DMS114 treated with DMSO at 0.1 percent for 48 hours (cell line): ENCODE data around the gene PDCL2.
"Not testable (repeated sequence)": the region's sequence is repeated elsewhere in the genome, so short reads cannot be mapped to it uniquely, and the experiment has no call there.

Experiments
- DNase-seq: peaks from one replicate; lab custom pipeline; 2025; ENCODE audit not compliant: unreplicated experiment; lab: John Stamatoyannopoulos, UW

Gene PDCL2

DNA sequence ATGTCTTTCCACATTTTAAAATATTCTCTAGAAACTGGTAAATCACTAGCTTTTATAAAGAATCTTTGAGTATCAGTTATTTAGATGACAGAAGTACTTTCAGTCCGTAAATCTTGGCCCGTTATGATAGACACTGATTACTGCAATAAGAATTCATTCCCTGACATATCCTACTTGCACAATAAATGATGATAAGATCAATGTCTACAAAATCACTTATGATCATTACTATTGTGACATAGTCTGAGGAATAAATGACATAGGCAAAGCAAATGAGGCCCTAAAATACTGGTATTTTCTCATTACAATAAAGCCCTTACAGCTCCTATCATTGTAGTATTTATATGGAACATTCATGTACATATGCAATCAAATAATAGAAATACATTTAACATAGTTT, 6.6 kb upstream of the PDCL2 start:
- DNase-seq = no peak

DNA sequence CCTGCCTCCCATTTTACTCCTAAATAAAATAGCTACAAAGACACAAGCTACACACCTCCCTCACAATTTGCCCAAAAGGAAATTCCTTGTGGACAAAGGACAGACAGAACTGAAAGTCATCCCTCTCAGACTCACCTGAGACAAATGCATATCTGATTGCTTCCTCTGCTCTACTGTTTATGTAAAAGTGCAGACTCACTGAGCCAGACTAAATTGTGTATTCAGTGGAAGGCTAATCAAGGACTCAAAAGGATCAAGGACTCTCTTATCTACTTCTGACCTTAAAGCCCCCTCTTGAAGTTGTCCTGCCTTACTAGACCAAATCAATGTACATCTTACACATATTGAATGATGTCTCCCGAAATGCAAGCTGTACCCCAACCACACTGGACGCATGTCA, 3.9 kb downstream of the PDCL2 start:
- no peak for DNase-seq

DNA sequence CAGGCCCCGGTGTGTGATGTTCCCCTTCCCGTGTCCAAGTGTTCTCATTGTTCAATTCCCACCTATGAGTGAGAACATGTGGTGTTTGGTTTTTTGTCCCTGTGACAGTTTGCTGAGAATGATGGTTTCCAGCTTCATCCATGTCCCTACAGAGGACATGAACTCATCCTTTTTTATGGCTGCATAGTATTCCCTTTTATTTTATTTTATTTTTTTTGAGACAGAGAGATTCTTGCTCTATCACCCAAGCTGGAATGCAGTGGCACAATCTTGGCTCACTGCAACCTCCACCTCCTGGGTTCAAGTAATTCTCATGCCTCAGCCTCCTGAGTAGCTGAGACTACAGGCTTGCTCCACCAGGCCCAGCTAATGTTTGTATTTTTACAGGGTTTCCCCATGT, 9.3 kb downstream of the PDCL2 start:
- DNase-seq = not testable (repeated sequence)

DNA sequence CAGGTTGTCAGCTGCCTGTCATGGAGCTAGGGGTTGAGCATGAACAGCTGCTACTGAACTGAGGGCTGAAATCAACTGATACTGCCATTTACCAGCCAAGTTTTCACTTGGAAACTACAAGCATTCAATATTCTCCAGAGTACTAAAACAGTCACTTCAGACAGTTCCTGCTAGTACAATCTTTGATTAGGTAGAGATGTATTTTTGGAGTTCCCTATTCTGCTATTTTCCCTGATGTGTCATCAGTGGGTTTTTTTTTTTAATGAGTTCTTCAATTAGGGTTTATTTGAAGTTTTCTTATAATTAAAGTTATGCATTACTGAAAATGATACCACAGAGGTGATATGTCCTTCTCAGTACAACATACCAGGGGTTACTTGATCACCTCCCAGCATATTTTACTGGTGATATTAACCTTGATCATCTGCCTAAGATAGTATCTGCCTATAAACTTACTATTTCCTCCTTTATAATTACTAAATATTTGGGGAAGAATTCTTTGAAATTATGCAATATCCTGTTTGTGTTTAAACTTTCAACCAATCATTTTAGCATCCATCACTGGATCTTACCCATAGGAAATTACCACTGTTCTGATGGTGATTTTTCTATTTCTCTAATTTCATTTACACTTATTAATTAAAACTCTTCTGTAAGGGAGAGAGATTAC, 13.6 kb downstream of the PDCL2 start:
- DNase-seq = no peak

DNA sequence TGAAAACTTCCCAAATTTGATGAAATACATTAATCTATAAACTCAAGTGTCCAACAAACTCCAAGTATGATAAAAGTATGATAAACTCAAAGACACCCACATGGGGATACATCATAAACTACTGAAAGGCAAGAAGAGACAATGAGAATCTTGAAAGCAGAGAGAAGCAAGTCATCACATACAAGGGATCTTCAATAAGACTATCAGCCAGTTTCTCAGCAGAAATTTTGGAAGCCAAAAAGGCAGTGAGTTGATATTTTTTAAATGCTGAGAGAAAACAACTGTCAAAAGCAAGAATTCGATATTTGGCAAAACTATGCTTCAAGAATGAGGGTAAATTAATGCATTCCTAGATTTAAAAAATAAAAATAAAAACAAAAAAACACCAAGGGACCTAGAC, 16.5 kb downstream of the PDCL2 start:
- DNase-seq = no peak

DNA sequence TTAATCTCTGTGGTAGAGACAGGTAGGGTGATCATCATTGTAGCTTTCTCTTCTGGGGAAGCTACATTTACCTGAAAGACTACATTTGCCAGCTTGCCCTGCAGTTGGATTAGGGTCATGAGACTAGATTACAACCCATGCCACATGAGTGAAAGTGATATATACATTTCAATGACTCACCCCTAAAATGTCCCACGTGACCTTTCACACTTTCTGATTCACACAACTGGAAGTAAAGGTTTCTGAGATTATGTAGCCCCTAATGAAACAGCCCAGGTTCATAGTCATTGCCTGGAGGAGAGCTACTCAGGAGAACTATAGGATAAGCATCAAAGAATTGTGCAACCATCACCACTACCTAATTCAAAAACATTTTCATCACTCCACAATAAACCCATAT, 17.8 kb downstream of the PDCL2 start:
- DNase-seq = no peak

DNA sequence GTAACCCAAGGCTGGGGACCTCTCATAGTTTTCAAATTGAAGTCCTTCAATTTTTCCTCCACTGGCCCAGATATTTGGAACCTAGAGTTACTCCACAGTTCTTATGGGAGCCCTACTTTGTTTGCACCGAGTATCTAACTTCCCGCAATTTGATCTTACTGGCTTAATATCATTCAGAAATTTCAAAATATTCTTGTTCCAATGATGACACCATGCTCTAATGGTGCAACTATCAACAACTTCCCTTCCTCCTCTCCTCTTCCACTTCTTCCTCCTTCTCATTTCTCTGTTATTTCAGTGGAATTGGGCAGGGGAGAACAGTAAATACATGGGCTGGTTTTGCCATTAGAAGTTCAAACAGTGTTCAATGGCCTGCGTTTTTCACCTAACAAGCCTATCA, 20.2 kb downstream of the PDCL2 start:
- no peak for DNase-seq

DNA sequence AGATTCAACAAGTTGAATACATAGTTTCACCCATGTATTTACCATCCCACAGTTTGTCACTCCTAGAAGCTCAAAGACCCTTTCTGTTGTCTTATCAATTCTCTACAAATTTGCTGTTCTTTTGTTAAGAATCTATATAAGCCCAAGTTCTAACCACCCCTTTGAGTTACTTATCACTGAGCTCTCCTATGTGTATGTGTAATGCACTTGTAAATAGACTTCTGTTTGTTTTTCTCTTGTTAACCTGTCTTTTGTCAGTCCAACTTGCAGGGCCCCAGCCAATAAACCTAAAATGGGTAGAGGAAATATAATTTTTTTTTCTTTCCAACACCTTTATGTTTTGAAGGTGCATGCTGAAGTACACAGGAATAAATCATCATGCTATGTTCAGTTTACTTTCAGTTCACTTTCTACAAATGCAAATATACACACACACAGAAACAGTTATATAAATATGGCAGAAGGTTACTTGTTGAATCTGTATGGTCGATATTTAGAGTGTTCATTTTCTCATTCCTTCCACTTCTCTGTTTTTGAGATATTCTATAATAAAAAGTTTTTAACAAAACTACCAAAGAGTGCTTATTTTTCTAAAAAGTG, 23.0 kb downstream of the PDCL2 start:
- no peak for DNase-seq

DNA sequence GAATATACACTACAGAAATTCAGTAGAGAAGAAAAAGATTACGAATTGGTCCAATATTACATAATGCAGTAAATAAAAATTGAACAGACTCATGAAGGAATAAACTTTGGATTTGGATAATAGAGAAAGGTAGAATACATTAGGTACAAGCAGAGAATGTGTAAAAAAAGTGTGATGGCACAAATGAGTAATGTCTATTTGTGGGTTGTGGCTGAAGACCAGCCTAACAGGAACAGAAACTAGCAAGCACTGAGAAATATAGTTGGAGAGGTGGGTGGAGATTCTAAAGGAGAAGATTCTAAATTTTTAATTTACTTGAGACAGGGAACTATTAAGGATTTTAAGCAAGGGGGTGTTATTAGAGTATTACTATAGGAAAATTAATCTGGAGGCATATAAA, 30.2 kb downstream of the PDCL2 start:
- DNase-seq = no peak

DNA sequence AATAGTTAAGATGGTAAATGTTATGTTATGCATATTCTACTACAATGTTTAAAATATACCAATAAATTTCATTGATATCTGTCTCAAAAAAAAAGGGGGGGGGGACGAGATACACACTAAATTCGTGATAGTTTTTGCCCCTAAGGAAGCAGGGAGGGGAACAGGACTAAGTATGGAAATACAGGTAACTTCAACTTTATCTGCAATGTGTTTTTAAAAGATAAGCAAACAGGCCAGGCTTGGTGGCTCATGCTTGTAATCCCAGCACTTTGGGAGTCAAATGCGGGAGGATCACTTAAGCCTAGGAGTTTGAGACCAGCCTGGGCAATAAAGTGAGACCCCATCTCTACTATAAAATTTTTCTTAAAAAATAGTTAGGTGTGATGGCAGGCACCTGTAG, 31.9 kb downstream of the PDCL2 start:
- DNase-seq = no peak

DNA sequence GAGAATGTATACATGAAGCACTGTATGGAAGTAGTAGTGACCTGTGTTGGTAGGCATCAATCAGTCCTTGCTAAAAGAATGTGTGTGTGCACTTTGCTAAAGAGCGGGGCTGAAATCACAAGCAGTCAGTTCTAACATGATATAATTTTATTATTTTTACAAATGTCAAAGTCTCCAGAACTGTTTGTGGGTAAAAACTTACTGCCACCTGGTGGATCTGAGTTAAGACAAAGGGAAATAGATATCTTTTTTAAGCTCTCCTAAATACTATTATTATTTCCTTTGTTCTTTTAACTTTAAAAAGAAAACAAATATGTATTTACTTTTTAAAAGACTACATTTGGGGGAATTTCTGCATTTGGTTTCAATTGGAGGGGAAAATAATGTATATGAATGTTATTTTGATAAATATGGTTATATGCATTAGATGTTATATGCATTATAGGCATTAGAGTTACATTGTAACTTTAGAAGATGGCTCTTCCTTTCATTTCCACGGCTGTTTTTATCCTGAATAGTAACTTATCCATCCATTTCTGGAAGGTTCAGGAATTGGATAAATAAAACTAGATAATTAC, 37.5 kb downstream of the PDCL2 start:
- DNase-seq = no peak

DNA sequence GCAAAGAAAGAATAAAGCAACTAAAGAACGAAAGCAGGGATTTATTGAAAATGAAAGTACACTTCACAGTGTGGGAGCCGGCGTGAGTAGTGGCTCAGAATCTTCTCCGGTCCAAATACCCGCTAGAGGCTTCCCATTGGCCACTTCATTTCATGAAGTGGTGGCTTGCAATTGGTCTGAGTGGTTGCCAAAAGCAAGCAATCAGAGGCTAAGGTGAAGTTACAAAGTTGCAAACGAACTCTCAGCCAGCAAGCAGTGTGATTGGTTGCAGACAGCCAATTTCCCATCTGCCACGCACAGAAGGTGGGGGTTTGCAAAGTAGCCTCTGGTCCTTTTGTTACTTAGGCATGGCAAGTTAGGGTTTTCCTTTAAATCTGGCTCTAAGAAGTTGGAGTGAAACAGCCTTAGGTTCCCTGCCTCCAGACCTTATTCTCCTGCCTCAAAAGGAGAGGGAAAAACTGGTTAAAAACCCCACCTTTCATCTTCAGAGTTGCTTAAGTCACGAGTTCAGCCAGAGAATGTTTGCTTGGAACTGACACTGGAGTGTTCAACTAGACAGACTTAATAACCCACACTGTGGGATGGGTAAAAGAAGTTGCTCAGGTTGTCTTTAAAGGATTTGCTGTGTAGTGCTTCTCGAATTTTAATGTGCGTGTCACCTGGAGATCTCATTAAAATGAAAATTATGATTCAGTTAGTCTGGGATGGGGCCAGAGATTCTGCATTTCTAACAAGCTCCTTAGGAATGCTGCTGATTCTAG, 38.4 kb downstream of the PDCL2 start:
- no peak for DNase-seq

DNA sequence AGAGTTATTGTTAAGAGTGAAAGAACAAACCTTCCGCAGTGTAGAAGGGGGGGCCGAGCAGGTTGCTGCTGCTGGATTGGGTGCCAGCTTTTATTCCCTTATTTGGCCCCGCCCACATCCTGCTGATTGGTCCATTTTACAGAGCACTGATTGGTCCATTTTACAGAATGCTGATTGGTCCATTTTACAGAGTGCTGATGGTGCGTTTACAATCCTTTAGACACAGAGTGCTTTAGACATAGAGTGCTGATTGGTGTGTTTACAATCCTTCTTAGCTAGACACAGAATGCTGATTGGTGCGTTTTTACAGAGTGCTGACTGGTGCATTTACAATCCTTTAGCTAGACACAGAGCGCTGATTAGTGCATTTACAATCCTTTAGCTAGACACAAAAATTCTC, 40.1 kb downstream of the PDCL2 start:
- DNase-seq = not testable (repeated sequence)

DNA sequence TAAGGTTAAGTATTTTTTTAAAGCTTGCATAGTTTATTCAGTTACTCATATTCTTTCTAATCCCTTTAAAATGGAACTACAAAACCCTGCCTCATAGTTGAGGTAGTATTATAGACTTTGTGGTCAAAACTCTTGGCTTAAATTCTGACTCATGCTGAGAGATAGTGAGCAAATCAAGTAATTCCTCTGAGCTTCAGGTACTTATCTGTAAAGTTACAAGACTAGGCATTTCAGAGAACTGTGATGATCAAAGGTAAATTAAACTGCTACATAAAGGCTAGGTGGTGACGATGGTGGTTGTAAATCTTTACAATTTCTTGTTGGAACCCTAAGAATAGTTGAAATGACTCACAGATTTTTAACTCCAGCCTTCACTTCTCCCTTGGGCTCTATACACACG, 42.2 kb downstream of the PDCL2 start:
- no peak for DNase-seq

DNA sequence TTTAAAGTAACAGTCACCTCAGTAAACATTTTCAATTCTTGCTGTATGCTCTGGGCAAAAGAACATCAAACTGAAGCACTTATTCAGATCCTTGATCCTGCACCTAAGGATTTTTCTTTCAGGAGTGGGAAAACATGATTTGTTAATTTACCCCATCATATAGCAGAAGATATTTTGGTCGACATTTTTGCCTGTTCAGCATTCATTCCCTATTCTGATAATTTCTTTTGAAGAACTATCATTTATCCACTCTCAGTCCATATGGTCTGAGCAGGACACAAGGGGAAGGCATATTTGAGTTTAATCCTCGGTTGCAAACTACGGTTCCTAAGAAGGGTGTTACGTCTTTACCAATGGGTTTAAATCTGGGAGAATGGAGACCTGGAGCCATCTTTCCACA, 44.1 kb downstream of the PDCL2 start:
- no peak for DNase-seq

DNA sequence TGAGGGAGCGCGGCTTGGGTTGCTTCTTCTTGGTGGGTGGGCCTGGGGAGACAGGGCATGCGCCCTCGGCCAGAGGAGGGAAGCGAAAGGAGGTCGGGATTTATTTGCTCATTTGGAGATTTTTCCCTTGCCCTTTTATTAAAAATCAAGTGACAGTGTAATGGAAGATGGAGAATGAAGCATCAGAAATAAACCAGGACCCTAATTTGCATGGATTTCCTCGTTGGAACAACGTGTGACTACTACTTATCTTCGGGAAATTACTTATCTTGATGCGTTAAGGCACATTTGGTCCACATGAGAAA, 44.6 kb downstream of the PDCL2 start:
- no peak for DNase-seq

DNA sequence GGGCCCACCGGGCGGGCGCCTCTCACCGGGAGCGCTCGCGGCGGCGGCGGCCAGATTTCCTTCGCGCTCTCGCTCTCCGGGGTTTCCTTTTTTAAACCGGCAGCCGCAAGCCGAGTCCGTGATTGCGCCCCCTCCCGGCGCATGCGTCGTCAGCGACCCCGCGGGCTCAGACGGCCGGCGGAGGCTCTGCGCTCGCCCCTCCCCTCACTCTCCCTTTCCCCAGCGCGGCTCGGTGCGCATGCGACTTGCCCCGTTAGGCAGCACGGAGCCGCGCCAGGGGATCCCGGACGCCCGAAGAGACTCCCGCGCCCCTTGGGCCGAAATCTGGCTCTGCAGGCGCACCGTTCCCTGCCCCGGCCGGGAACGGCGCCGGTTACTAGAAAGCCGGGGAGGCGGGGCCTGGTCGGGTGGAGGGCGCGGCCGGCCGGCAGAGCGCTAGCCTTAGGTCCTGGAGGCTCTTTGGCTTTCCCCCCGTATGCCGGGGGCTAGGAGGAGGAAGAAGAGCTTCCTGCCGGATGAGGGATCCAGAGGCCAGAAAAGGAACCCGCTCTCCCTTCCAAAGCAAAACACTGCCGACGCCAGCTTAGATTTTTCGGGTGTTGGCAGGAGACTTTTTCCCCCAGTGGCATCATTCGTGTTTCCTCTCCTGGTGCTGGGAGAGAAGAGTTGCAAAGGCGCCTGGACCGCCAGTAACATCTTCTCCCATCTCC, 45.1 kb downstream of the PDCL2 start, which contains the start of gene CLOCK:
Gene CLOCK (minus strand): TSS at position 154 of the 710 bp plus-strand sequence. CDS start 64,124 bp downstream, outside the sequence.
- peak; percentile 52 for DNase-seq

DNA sequence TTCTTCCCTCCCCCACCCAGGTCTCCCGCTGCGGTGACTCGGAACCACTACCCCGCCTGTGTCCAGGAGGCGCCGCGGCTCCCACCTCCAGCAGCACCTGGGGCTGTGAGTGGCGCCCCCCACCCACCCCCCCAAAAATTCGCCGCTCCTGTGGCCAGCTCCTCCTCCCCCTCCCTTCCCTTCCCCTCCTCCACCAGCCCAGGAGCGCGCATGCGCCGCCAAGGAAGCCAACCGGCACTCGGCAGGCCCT, 45.6 kb downstream of the PDCL2 start:
- DNase-seq = no peak

DNA sequence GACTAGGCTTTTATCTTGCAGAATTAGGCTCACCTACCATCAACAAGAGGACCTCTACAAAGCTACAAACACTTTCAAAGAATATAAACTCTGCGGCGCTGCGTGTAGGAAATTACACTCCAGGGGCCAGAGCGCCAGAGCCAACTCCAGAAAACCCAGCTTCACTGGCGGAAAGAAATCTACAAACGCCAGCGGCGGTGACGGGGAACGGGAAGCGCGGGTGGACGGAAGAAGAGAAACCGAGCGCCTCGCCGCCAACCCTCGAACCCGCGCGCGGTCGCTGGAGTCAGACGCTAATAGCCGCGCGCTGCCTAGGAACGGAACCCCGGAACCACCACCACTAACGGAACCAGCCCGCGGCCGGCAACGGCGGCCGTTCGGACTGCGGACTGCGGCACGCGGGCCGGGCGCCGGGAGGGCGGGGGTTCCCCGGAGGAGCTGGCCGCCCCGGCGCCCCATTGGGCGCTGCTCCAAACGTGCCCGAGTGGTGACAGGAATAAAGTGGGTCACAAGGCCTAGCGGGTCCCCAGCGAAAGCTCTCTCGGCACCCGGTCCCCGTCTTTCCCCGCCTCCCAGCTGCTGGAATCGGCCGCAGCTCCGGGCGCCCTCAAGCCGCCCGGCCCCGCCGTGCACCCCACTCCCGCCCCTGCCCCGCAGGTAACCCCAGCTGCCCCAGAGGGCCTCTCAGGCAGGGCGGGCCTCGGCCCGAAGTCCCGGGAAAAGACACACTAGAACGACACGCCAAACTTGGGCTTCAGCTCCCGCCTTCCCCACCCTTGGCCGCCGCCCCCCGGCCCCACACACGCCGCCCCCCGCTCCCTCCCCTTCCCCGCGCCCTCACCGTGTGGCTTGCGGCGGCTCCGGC, 46.2 kb downstream of the PDCL2 start:
- peak; percentile 26 for DNase-seq

DNA sequence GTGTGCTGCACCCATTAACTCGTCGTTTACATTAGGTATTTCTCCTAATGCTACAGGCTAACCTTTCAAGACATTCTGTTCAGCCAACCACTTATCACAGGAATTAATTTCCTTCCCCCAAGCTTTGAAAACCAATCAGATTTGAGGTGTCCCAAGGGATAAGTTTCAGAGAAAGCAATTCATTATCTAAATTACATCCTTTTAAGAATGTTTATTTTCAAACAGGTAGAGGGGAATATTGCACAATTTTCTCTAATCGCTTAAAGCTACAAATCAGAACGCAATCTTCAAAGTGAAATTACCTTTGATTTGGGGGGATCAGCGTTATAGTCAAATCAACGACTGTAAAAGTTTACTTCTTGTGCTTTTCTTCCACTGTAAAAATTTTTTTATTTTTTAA, 46.9 kb downstream of the PDCL2 start:
- DNase-seq = no peak

DNA sequence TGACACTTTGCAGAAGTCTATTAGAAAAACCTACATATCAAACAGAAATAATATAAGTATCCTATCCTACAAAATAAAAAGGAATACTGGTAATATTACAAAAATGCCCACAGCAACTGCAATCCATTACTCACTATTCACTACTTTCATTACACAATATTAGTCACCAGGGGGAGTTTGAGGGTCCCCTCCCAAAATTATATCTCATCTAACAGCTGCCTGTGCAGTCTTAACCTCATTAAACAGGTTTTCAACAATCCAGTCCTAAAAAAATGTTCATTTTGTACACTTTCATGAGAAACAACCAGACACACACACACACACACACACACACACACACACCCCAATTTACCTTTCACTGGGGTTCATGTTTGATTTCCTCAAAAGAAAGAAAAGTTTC, 48.2 kb downstream of the PDCL2 start:
- DNase-seq = no peak
